ENCODE measurements around the gene IDH2. TPM values are rescaled to one million over a fixed set of nuclear protein-coding genes. Genes with fewer than 3 reads are reported as not detected.
"Not testable (repeated sequence)": the region's sequence is repeated elsewhere in the genome, so short reads cannot be mapped to it uniquely, and the experiment has no call there.

Gene IDH2
- 100 to 1,000 TPM; 332 to 349 TPM for total RNA-seq

GRCh38 chr15:90101969-90102890 is at the start of gene IDH2:
TSS of gene IDH2 (minus strand) at chr15:90102468. CDS start at chr15:90102390, 78 bp downstream.
- Mint-ChIP-seq H3K4me3 (peak within 1 kb of the TSS; percentile 75), H3K27ac (peak within 1 kb of the TSS; percentile 96), H3K36me3 (ENCODE audit: low read depth) (peaks cover 34% of the 10 kb centered on the region), H3K27me3 (peaks cover 3% of the 10 kb centered on the region), H3K4me1 (peaks cover 54% of the 10 kb centered on the region), H3K9me3 (no peaks in the 10 kb centered on the region)
- ChIA-PET CTCF (interaction anchor here (0.6 to 4.1 kb wide), 11 partner anchors 11 to 830 kb away, joined by 3 to 21 read pairs (median 3); partner anchors contain the start of gene HDDC3), POLR2A (no interaction called here)
- DNase-seq: peak; percentile 74

GRCh38 chr15:90150551-90150950 is 48.3 kb upstream of the IDH2 start:
- H3K9me3 Mint-ChIP-seq, POLR2A ChIA-PET, H3K27ac Mint-ChIP-seq: not testable (repeated sequence)

GRCh38 chr15:90149609-90150340 is 47.5 kb upstream of the IDH2 start:
- no peak overlapping the region for H3K27ac Mint-ChIP-seq
- no peaks in the 10 kb centered on the region for H3K36me3 Mint-ChIP-seq (ENCODE audit: low read depth)
- POLR2A ChIA-PET: interaction anchor here (0.6 kb wide), 1 partner anchor 549 kb away, joined by 5 read pairs; no protein-coding TSS in a partner anchor
- peaks cover 27% of the 10 kb centered on the region for H3K4me1 Mint-ChIP-seq
- no peaks in the 10 kb centered on the region for H3K27me3 Mint-ChIP-seq
- no peak for DNase-seq
- CTCF ChIA-PET: interaction anchor here (1.2 to 1.3 kb wide), 2 partner anchors 69 to 144 kb away, joined by 3 to 4 read pairs; no protein-coding TSS in a partner anchor
- no peaks in the 10 kb centered on the region for H3K9me3 Mint-ChIP-seq
- no peak overlapping the region for H3K4me3 Mint-ChIP-seq

More at GRCh38 chr15:90150551-90150950, 48.3 kb upstream of the IDH2 start:
- not testable (repeated sequence) for H3K27me3 Mint-ChIP-seq; H3K4me3 Mint-ChIP-seq; H3K36me3 Mint-ChIP-seq (ENCODE audit: low read depth); DNase-seq
- CTCF ChIA-PET: interaction anchor here (1.2 to 2.4 kb wide), 3 partner anchors 8 to 143 kb away, joined by 3 to 16 read pairs (median 4); partner anchors contain the start of genes CIB1 and GDPGP1
- peaks cover 24% of the 10 kb centered on the region for H3K4me1 Mint-ChIP-seq

GRCh38 chr15:90146198-90146761 is 44.0 kb upstream of the IDH2 start:
- not testable (repeated sequence) for H3K27me3 Mint-ChIP-seq; H3K9me3 Mint-ChIP-seq; H3K4me3 Mint-ChIP-seq; H3K36me3 Mint-ChIP-seq (ENCODE audit: low read depth)
- POLR2A ChIA-PET: interaction anchor here (0.6 kb wide), 2 partner anchors 76 to 1243 kb away, joined by 3 to 6 read pairs; no protein-coding TSS in a partner anchor
- H3K27ac Mint-ChIP-seq: peak overlapping the region; percentile 25
- peak; percentile 10 for DNase-seq
- H3K4me1 Mint-ChIP-seq: peaks cover 47% of the 10 kb centered on the region
- CTCF ChIA-PET: interaction anchor here (0.8 kb wide), 1 partner anchor 16 kb away, joined by 3 read pairs; no protein-coding TSS in a partner anchor

GRCh38 chr15:90145761-90146160 is 43.5 kb upstream of the IDH2 start:
- no peak for DNase-seq
- ChIA-PET CTCF (interaction anchor here (0.8 kb wide), 1 partner anchor 16 kb away, joined by 3 read pairs; no protein-coding TSS in a partner anchor), POLR2A (interaction anchor here (0.6 kb wide), 1 partner anchor 1242 kb away, joined by 3 read pairs; no protein-coding TSS in a partner anchor)
- Mint-ChIP-seq H3K9me3 (peaks cover 5% of the 10 kb centered on the region), H3K27ac (peak overlapping the region; percentile 41), H3K27me3 (no peaks in the 10 kb centered on the region), H3K4me1 (peaks cover 50% of the 10 kb centered on the region), H3K36me3 (ENCODE audit: low read depth) (peaks cover 9% of the 10 kb centered on the region), H3K4me3 (no peak overlapping the region)

- Mint-ChIP-seq H3K4me3 (no peak overlapping the region), H3K36me3 (ENCODE audit: low read depth) (peaks cover 9% of the 10 kb centered on the region), H3K4me1 (peaks cover 52% of the 10 kb centered on the region), H3K27ac (no peak overlapping the region), H3K9me3 (peaks cover 5% of the 10 kb centered on the region), H3K27me3 (no peaks in the 10 kb centered on the region)
- CTCF ChIA-PET: interaction anchor here (0.8 kb wide), 1 partner anchor 17 kb away, joined by 3 read pairs; no protein-coding TSS in a partner anchor
- DNase-seq: no peak
- POLR2A ChIA-PET: no interaction called here
Measured at GRCh38 chr15:90145259-90145658, 43.0 kb upstream of the IDH2 start.

GRCh38 chr15:90143166-90143655 is 40.9 kb upstream of the IDH2 start:
- H3K9me3 Mint-ChIP-seq: peaks cover 18% of the 10 kb centered on the region
- peak overlapping the region; percentile 96 for H3K27ac Mint-ChIP-seq
- H3K36me3 Mint-ChIP-seq (ENCODE audit: low read depth): peaks cover 9% of the 10 kb centered on the region
- DNase-seq: peak; percentile 82
- ChIA-PET CTCF (interaction anchor here (0.6 to 3.6 kb wide), 14 partner anchors 8 to 823 kb away, joined by 3 to 16 read pairs (median 3); partner anchors contain the start of genes IDH2 and TTLL13), POLR2A (interaction anchor here (0.6 kb wide), 1 partner anchor 344 kb away, joined by 3 read pairs; no protein-coding TSS in a partner anchor)
- no peaks in the 10 kb centered on the region for H3K27me3 Mint-ChIP-seq
- peaks cover 56% of the 10 kb centered on the region for H3K4me1 Mint-ChIP-seq
- peak overlapping the region; percentile 53 for H3K4me3 Mint-ChIP-seq

- Mint-ChIP-seq H3K36me3 (ENCODE audit: low read depth) (peaks cover 9% of the 10 kb centered on the region), H3K9me3 (peaks cover 18% of the 10 kb centered on the region), H3K27me3 (no peaks in the 10 kb centered on the region), H3K27ac (peak overlapping the region; percentile 96), H3K4me1 (peaks cover 56% of the 10 kb centered on the region), H3K4me3 (peak overlapping the region; percentile 53)
- DNase-seq: peak; percentile 84
- ChIA-PET CTCF (interaction anchor here (0.8 to 3.6 kb wide), 13 partner anchors 9 to 823 kb away, joined by 3 to 16 read pairs (median 3); partner anchors contain the start of genes CIB1, GDPGP1 and TTLL13), POLR2A (no interaction called here)
Measured at GRCh38 chr15:90142216-90143165, 40.2 kb upstream of the IDH2 start.

GRCh38 chr15:90141646-90142045 is 39.4 kb upstream of the IDH2 start:
- Mint-ChIP-seq H3K4me3 (no peak overlapping the region), H3K4me1 (peaks cover 56% of the 10 kb centered on the region), H3K27me3 (no peaks in the 10 kb centered on the region), H3K36me3 (ENCODE audit: low read depth) (peaks cover 9% of the 10 kb centered on the region), H3K27ac (peak overlapping the region; percentile 96), H3K9me3 (peaks cover 18% of the 10 kb centered on the region)
- DNase-seq: no peak
- POLR2A ChIA-PET: no interaction called here
- CTCF ChIA-PET: interaction anchor here (1.0 to 3.6 kb wide), 7 partner anchors 10 to 161 kb away, joined by 3 to 16 read pairs (median 4); no protein-coding TSS in a partner anchor

- Mint-ChIP-seq H3K4me3 (peak overlapping the region; percentile 10), H3K27ac (peak overlapping the region; percentile 78), H3K9me3 (peaks cover 18% of the 10 kb centered on the region), H3K4me1 (peaks cover 48% of the 10 kb centered on the region)
- CTCF ChIA-PET; H3K27me3 Mint-ChIP-seq; H3K36me3 Mint-ChIP-seq (ENCODE audit: low read depth); POLR2A ChIA-PET: not testable (repeated sequence)
- DNase-seq: peak; percentile 78
Measured at GRCh38 chr15:90139549-90139948, 37.3 kb upstream of the IDH2 start.

Data from activated CD4-positive, alpha-beta T cell treated with anti-CD3 and anti-CD28 coated beads, Interleukin-2, amount 10 ng/mL, durations not matched to agents 7 days and 5 days (primary cell).